Left renal cortex interstitium (tissue), 4 donors: ENCODE measurements around the gene FDCSP. TPM values are rescaled to one million over a fixed set of nuclear protein-coding genes. Genes with fewer than 3 reads are reported as not detected.
"Not testable (repeated sequence)": the region's sequence is repeated elsewhere in the genome, so short reads cannot be mapped to it uniquely, and the experiment has no call there.

Experiments
- DNase-seq, 4 donors: peaks; one replicate each; pipeline ENCODE4 v3.0.0-alpha.2; 2013; ENCODE audit warnings: low read depth in 4 of 4, low spot score in 2 of 4, missing footprints in 1 of 4
- polyA plus RNA-seq, 4 donors: library from polyadenylated mRNA; unstranded; fragments of 120-200 nt; gene quantifications; one replicate each; pipeline ENCODE4 v1.2.1, GENCODE V29; 2013; ENCODE audit not compliant: insufficient read length in 4 of 4

FDCSP gene
- polyA plus RNA-seq, 4 donors = 0.79 to 1.6 (median 1.4) TPM

DNA sequence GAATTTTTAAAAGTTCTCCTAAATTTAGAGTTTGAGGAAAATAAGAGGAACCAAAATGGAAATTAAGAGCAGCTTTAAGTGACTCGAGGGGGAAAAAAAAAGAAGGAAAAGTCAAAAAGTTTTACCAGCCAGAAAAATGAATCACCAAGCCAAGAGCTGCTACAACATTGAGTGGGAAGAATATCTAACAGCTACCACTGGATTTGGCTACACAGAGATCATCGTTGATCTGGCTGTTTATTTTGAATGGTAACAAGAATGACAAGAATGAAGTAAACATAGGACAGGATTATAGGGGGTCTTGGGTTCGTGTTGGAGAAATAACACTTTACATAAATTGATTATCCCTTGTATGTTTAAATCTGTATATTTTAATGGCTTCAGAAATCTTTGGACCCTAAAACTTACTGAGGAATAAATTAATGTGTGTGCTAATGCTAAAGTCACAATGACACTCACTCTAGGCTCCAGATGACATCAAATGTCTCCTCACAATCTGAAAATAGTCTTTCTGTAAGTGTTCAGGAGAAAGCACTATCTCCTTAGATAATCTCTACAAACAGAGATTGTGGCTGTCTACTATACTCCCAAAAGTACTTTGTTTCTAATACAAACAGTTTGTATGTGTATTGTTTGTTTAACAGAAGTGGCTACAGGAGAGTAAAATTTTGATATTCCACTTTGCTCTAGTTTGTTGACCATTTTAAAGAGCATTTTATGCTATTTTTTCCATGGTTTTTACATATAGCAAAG is 13.4 kb downstream of the FDCSP start:
- DNase-seq = no peak

DNA sequence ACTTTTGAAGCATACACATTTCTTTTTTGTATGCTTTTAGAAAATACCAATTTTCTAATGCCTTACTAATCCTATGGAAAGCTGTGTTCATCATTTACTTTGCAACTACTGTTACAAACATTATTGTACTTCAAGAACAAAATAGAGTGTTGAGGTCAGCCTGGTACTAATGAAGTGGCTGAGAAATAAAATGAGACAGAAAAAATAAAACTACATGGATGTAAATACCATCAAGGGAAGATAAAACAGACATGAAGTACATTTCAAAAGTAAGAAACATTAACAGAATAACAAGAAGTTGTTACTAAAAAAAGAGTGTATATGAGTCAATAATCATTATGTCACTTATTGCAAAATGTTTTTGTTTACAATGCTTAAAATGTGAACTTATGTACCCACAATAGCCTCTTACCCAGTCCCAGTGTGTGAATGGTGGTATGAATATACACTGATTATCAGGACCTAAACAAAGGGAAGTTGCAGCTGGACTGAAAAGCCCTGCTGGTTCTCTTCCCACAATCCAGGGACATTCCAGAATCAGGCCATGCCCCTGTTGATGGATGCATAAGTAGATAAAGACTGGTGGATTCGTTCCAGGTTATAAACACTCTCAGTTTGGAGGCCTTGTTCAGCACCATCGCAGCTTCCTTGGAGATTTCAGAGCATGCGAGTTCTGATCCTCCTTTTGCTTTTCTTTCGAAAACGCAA is 14.1 kb downstream of the FDCSP start:
- DNase-seq = no peak

DNA sequence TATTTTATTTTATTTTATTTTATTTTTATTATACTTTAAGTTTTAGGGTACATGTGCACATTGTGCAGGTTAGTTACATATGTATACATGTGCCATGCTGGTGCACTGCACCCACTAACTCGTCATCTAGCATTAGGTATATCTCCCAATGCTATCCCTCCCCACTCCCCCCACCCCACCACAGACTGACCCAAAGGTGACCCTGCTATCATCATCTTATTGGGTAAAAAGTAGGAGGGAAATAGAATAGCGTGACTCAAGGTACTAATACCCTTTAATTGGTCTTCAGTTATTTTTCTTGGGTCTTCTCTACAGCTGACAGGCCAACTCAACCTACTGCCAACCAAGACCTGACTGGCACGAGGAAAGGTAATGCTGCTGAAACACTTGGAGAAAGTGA is 16.4 kb downstream of the FDCSP start, which contains the start of gene CSN3:
Gene CSN3, plus strand, starts transcription at position 301 of the 400 bp plus-strand sequence. CDS start 2,223 bp downstream, outside the sequence.
- DNase-seq = not testable (repeated sequence)

- DNase-seq = no peak
Measured at GRCh38 chr4:70243091-70243490, 17.2 kb downstream of the FDCSP start.

- no peak for DNase-seq
Measured at GRCh38 chr4:70251250-70251944, 25.5 kb downstream of the FDCSP start.

- no peak for DNase-seq
Measured at GRCh38 chr4:70251945-70252277, 26.0 kb downstream of the FDCSP start.

DNA sequence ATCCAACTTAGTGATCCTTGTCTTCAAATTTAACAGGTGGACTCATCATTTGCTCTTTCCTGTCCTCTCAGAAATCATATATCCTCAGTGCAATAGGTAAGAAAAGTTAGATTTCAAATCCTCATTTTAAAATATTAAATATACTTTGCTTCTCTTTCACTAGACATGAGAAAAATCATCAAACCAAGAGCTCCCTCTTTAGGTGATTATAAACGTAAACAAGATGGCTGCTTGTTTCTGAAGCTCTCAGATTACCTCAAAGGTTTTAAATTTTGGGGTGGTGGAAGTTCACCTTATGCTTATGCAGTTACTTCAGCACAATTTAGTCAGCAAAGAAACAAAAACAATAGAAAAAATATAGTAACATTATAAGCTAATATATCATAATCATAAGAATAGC is 43.8 kb downstream of the FDCSP start:
- no peak for DNase-seq

- DNase-seq = no peak
Measured at GRCh38 chr4:70277121-70277520, 51.2 kb downstream of the FDCSP start.

- DNase-seq = no peak
Measured at GRCh38 chr4:70280567-70280966, 54.6 kb downstream of the FDCSP start.

Other genes starting within 250 kb of the FDCSP start
- gene STATH, start 230.2 kb upstream of the FDCSP start, polyA plus RNA-seq = under 1 TPM; 0.34 to 0.69 (median 0.47) TPM
- gene HTN3, start 197.7 kb upstream of the FDCSP start, polyA plus RNA-seq = not detected
- gene HTN1, start 175.7 kb upstream of the FDCSP start, polyA plus RNA-seq = under 1 TPM in 1 of 4 donors, not detected in 3; 0.03 TPM
- gene PRR27, start 71.9 kb upstream of the FDCSP start, polyA plus RNA-seq = under 1 TPM; 0.04 to 0.14 (median 0.09) TPM
- gene ODAM, start 30.4 kb upstream of the FDCSP start, polyA plus RNA-seq = 1 to 10 TPM in 3 of 4 donors, under 1 TPM in 1; 0.76 to 2.1 (median 1.5) TPM
- gene CSN3, start 16.5 kb downstream of the FDCSP start, polyA plus RNA-seq = under 1 TPM in 1 of 4 donors, not detected in 3; 0.16 TPM
- under 1 TPM; 0.11 to 0.22 (median 0.14) TPM for gene CABS1, start 108.9 kb downstream of the FDCSP start, polyA plus RNA-seq
- gene SMR3A, start 134.6 kb downstream of the FDCSP start, polyA plus RNA-seq = not detected
- gene SMR3B, start 157.0 kb downstream of the FDCSP start, polyA plus RNA-seq = not detected
- gene OPRPN, start 171.8 kb downstream of the FDCSP start, polyA plus RNA-seq = not detected
- gene MUC7, start 246.1 kb downstream of the FDCSP start, polyA plus RNA-seq = under 1 TPM in 3 of 4 donors, not detected in 1; 0.13 to 0.17 (median 0.14) TPM